ENCODE measurements around the gene ARHGEF6.
"Not testable (repeated sequence)": the region's sequence is repeated elsewhere in the genome, so short reads cannot be mapped to it uniquely, and the experiment has no call there.

The ARHGEF6 gene

GRCh38 chrX:136781180-136781797, 557 bp upstream of the ARHGEF6 start:
- DNase-seq (ENCODE audit: low read depth in 2 of 2): no peak

- no peak for DNase-seq (ENCODE audit: low read depth in 2 of 2)
These were observed 491 bp downstream of the ARHGEF6 start for GRCh38 chrX:136780241-136780640.

GRCh38 chrX:136779346-136779781, 1.4 kb downstream of the ARHGEF6 start:
- DNase-seq (ENCODE audit: low read depth in 2 of 2): no peak

GRCh38 chrX:136778916-136779315, 1.8 kb downstream of the ARHGEF6 start:
- DNase-seq (ENCODE audit: low read depth in 2 of 2): no peak

GRCh38 chrX:136778020-136778419, 2.7 kb downstream of the ARHGEF6 start:
- no peak for DNase-seq (ENCODE audit: low read depth in 2 of 2)

DNA sequence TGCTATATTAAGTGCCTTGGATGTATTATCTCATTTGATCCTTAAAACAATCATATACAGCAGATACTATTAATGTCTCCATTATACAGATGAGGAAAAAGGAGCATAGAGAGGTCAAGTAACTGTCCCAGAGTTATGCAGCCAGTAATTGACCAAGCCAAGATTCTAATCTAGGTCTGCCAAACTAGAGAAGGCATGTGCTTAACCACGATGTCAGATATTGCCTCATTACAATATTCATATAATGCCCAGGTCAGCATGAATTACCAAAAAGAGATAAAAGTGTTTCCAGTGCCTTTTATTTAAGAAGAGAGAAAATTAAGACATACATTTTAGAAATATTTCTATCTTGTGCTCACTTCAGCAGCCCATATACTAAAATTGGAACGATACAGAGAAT, 7.1 kb downstream of the ARHGEF6 start:
- DNase-seq (ENCODE audit: low read depth in 2 of 2): no peak

DNA sequence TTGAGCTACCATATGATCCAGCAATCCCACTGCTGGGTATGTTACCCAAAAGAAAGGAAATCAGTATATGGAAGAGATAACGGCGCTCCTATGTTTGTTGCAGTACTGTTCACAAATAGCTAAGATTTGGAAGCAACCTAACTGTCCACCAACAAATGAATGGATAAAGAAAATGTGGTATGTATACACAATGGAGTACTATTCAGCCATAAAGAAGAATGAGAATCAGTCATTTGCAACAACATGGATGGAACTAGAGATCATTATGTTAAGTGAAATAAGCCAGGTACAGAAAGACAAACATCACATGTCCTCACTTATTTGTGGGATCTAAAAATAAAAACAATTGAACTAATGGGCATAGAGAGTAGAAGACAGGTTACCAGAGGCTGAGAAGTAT, 8.9 kb downstream of the ARHGEF6 start:
- not testable (repeated sequence) for DNase-seq (ENCODE audit: low read depth in 2 of 2)

GRCh38 chrX:136768469-136769084, 12.2 kb downstream of the ARHGEF6 start:
- peak; percentile 42 to 46 for DNase-seq (ENCODE audit: low read depth in 2 of 2)

DNA sequence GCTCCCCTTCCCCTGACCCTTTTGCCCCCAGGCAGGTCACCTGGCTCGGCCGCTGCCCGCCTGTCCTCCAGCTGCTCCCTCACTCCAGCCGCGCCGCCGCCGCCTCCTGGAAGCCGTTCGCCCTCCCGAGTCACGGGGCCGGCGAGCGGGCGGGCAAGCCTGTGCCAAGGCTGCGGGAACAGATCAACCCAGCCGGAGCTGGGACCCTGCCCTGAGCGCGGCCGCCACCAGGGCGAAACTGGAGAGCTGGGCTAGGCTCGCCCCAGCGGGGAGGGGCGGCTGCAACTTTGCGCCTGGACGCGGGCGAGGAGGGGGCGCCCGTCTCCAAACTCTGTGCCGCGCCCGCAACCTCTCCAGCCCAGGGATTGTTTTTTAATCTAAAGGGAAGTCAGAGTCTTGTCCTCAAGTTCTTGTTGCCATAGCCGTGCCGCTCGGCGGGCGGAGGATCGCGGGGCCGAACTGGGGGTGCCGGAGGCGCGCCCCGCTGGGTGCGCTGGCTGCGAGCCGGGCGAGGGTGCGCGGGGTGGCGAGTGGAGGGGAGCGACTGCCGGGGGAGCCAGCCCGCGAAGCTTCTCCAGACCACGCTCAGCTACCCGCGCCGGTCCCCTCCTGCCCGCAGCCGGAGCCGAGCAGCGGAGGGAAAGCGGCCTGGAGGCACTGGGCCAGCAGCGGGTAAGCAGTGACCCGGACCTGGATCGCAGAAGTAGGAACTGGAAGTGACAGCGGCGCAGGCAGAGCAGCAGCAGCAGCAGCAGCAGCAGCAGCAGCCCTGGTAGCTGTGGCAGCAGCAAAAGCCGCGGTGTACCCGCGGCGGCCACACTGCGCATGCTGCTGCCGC, 13.4 kb downstream of the ARHGEF6 start:
- DNase-seq (ENCODE audit: low read depth in 2 of 2): peak in 1 of 2 donors; percentile 35

GRCh38 chrX:136766785-136767103, 14.0 kb downstream of the ARHGEF6 start:
- DNase-seq (ENCODE audit: low read depth in 2 of 2): no peak

DNA sequence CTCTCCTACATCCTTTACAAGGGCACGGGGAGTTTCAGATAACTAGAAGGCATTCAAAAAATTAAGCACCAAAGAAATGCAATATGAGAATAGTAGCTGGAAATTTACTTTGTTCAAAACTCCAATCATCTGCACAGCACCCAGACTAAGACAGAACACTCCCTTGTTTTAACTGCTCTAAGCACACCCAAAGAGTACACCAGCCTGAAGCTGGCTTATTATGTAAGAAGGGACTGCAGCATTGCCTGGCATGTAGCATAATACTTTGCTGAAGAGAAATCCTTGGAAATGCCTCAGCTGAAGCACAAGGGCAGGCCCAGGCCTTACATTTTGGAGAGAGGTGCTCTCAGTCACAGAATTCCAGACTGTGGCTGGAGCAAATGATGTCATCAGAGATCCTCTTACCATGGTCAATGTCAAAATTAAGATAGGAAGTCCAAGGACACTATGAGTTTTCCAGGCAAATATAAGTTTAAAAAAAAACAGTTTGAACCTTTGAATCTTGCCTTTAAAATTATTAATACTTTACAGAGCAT, 14.8 kb downstream of the ARHGEF6 start:
- DNase-seq (ENCODE audit: low read depth in 2 of 2): no peak

- DNase-seq (ENCODE audit: low read depth in 2 of 2): no peak
These were observed 16.5 kb downstream of the ARHGEF6 start for GRCh38 chrX:136764206-136764605.

GRCh38 chrX:136762820-136763452, 17.8 kb downstream of the ARHGEF6 start:
- no peak for DNase-seq (ENCODE audit: low read depth in 2 of 2)

DNA sequence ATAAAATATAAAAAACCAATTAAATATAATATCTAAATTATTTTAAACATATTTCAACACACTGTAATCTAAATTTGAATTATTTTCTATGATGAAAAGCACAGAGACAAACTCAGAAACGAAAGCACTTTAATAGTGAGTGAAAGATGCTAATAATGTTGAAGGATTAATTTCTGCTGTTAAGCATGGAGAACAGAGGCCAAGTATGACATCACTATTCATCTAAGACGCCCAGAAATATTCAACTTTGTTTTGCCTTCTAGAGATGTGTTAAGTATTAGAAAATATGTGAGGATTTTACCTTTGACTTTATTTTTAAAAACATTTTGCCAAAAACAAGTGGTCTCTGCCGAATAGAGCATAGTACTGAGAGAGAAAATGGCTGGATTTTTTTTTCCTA, 19.3 kb downstream of the ARHGEF6 start:
- DNase-seq (ENCODE audit: low read depth in 2 of 2): no peak

DNA sequence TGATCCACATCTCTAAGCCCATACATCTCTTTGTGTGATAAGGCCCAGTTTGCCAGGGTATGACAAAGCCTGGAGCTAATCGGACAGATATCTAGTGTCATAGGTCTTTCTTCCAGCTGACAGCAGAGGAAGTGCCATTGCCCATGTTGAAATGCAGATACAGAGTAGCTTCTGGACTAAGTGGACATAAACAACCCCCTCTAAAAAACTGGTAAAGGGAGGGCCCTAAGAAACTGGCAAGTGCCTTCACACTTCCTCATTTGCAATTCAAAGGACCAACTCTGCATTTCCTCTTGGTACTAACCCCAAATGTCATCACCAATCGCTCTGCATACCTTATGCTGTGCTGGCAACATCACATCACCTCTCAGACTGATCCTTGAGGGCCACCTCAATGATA, 20.8 kb downstream of the ARHGEF6 start:
- DNase-seq (ENCODE audit: low read depth in 2 of 2): no peak

- no peak for DNase-seq (ENCODE audit: low read depth in 2 of 2)
These were observed 25.3 kb downstream of the ARHGEF6 start for GRCh38 chrX:136755411-136755810.

- peak in 1 of 2 donors; percentile 9 for DNase-seq (ENCODE audit: low read depth in 2 of 2)
These were observed 26.1 kb downstream of the ARHGEF6 start for GRCh38 chrX:136754651-136755050.

DNA sequence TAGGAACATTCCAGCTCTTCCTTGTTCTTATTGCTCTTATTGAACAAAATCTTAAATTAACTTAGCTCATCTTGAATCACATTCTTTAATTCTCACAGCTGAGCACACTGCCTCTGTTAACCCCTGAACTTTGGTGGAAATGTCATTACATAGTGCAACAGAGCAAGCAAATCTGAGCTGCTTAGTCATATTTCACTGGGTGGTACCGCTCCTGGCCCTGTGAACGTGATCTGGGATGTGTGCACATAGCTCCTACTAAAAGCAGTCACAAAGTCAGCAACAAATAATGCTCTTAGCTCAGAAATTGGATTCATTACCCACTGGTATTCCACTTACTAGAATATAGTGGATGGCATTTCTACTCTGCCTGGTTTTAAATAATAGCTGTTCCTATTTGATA, 27.9 kb downstream of the ARHGEF6 start:
- DNase-seq (ENCODE audit: low read depth in 2 of 2): no peak

DNA sequence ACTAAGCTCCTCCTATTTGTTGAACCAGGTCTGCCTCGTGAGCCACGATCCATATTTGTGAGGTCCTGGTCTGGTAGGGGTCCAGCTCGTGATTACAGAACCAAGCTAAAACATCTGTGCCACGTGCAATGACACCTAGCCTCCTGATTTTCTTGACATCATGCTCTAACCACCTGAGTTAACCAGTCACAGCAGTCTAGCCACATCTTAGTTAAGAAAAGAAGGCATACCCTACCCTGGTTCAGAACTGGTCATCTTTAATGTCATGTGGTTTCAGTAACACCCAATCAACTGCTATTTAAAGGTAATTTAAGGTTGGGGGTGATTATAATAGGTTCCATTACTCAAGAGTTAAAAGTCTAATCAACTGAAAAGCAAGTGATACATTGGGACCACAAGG, 28.4 kb downstream of the ARHGEF6 start:
- no peak for DNase-seq (ENCODE audit: low read depth in 2 of 2)

- no peak for DNase-seq (ENCODE audit: low read depth in 2 of 2)
These were observed 30.4 kb downstream of the ARHGEF6 start for GRCh38 chrX:136750364-136750763.

DNA sequence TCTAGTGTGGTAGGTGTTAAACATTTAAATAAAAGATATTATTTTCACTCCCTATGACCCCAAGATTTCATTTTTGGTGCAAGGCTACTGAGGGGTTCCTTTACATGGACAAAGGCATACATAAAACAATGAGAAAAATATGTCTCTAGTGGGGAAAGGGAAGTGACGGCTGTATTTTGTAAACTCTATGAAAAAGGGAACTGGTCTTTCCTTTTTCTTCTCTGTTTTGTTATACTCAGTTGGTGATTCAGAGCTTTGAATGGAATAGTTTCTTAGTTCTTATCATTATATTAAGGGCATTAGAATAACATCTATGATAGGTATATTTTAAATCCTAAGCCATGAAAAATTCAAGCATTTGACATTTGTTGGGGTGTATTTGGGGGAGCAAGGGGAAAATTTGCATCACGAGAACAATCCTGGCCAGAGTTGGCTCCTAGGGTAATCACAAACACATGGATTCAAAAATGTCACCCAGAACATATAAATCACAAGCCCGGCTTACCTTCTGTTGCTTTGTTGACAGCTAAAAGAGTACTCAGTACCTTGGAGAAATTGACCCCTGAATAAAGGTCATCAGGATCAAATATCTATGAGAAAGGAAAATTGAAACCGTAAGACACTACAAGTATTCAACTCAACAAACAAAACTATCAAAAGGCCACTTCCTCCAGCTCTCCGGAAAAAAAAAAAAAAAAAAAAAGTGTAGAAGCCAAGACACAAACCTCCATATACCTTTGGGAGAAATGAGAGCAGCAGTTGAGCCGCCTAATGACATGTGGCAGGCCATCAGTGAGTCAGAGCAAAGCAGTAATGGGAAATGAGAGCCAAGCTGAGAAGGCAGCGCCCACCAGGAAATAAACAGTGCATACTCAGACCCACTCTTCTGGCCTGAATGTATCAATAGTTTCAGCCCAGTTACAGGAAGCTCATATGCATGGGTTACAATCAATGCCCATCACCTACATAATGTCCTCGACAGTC, 33.4 kb downstream of the ARHGEF6 start:
- no peak for DNase-seq (ENCODE audit: low read depth in 2 of 2)

Measured in stimulated activated CD4-positive, alpha-beta T cell treated with anti-CD3 and anti-CD28 coated beads, Interleukin-15, amount 100 ng/mL, for 48 hours (primary cell).